GM23248 (cell line): Measurements from ENCODE around the gene TXNRD2. TPM values are rescaled to one million over a fixed set of nuclear protein-coding genes. Genes with fewer than 3 reads are reported as not detected.

Source experiments
- DNase-seq: peaks from one replicate; pipeline ENCODE4 v3.0.0-alpha.2; 2015
- H2AFZ ChIP-seq: fragments of 200-600 bp; sonication (generic); 2 replicates; pipeline ENCODE4 v1.6.1; 2016; ENCODE audit warnings: antibody characterized with exemption
- H3F3A ChIP-seq: fragments of 200-600 bp; sonication (generic); 2 replicates; pipeline ENCODE4 v1.6.1; 2016; ENCODE audit warnings: mild to moderate bottlenecking, antibody characterized with exemption, mixed run types; ENCODE audit not compliant: insufficient read depth
- H3K27ac ChIP-seq: fragments of 200-600 bp; sonication (generic); 2 replicates; pipeline ENCODE4 v1.5.1; 2016; ENCODE audit warnings: mild to moderate bottlenecking
- H3K27me3 ChIP-seq: fragments of 200-600 bp; sonication (generic); replicated peaks from 2 replicates; pipeline ENCODE4 v1.6.1; 2016; ENCODE audit warnings: mild to moderate bottlenecking; ENCODE audit not compliant: insufficient read depth
- H3K36me3 ChIP-seq: fragments of 200-600 bp; sonication (generic); 2 replicates; pipeline ENCODE4 v1.6.1; 2016; ENCODE audit warnings: low read depth, mild to moderate bottlenecking
- H3K4me1 ChIP-seq: fragments of 200-600 bp; sonication (generic); 2 replicates; pipeline ENCODE4 v1.6.1; 2016; ENCODE audit warnings: mild to moderate bottlenecking; ENCODE audit not compliant: insufficient read depth
- H3K4me2 ChIP-seq: fragments of 200-600 bp; sonication (generic); one replicate; pipeline ENCODE4 v1.6.1; 2016; ENCODE audit warnings: mild to moderate bottlenecking; ENCODE audit not compliant: unreplicated experiment
- H3K4me3 ChIP-seq: fragments of 200-600 bp; sonication (generic); 2 replicates; pipeline ENCODE4 v1.5.1; 2016; ENCODE audit warnings: mild to moderate bottlenecking
- H3K79me2 ChIP-seq: fragments of 200-600 bp; sonication (generic); 2 replicates; pipeline ENCODE4 v1.6.1; 2016; ENCODE audit warnings: mild to moderate bottlenecking; ENCODE audit not compliant: insufficient read depth
- H3K9ac ChIP-seq: fragments of 200-600 bp; sonication (generic); 2 replicates; pipeline ENCODE4 v1.6.1; 2016; ENCODE audit warnings: mild to moderate bottlenecking
- H3K9me2 ChIP-seq: fragments of 200-600 bp; sonication (generic); 2 replicates; pipeline ENCODE4 v1.6.1; 2016; ENCODE audit warnings: mixed run types, mild to moderate bottlenecking, moderate library complexity; ENCODE audit not compliant: insufficient read depth
- H3K9me3 ChIP-seq: fragments of 200-600 bp; sonication (generic); one replicate; pipeline ENCODE4 v1.6.1; 2017; ENCODE audit warnings: low read depth
- H4K20me1 ChIP-seq: fragments of 200-600 bp; sonication (generic); 2 replicates; pipeline ENCODE4 v1.6.0; 2016; ENCODE audit not compliant: insufficient read depth
- EZH2 ChIP-seq: fragments of 200-600 bp; sonication (generic); IDR thresholded peaks from 2 replicates; pipeline ENCODE4 v1.6.1; 2018; ENCODE audit warnings: antibody characterized with exemption, mild to moderate bottlenecking; ENCODE audit not compliant: insufficient read depth, poor library complexity, severe bottlenecking
- EZH2phosphoT487 ChIP-seq: fragments of 200-600 bp; sonication (generic); IDR thresholded peaks from 2 replicates; pipeline ENCODE4 v1.6.1; 2018; ENCODE audit warnings: antibody characterized with exemption, moderate library complexity, mild to moderate bottlenecking, low read depth; ENCODE audit not compliant: insufficient read depth
- WGBS, 2 experiments: methylation state at CpG; one replicate each; pipeline ENCODE4 v1.1.6; 2015 to 2017; ENCODE audit warnings: low lambda C conversion rate in 2 of 2, low coverage in 1 of 2; ENCODE audit errors: missing lambda C conversion rate in 2 of 2; 5-methylcytosine and 5-hydroxymethylcytosine counted together
- in situ Hi-C: fragments of 300-500 bp; cut with MboI; formaldehyde crosslinking; loops from 2 replicates; pipeline ENCODE4 v1.15.0; 2020
- polyA plus RNA-seq: library from polyadenylated mRNA; unstranded; fragments of >200 nt; fragmentation: Nextera tagmentation; extraction: Ambion mirVana; gene quantifications from 2 replicates; pipeline ENCODE4 v1.2.1, GENCODE V29; 2016
- total RNA-seq: library from RNA; depleted of rRNA; stranded (reverse); fragments of >200 nt; shearing (Covaris generic); gene quantifications from 2 replicates; pipeline ENCODE4 v1.2.3, GENCODE V29; 2014

The TXNRD2 gene
- total and polyA plus RNA-seq, 2 experiments from 2014 or later, result 20.1 to 24.8 TPM

DNA sequence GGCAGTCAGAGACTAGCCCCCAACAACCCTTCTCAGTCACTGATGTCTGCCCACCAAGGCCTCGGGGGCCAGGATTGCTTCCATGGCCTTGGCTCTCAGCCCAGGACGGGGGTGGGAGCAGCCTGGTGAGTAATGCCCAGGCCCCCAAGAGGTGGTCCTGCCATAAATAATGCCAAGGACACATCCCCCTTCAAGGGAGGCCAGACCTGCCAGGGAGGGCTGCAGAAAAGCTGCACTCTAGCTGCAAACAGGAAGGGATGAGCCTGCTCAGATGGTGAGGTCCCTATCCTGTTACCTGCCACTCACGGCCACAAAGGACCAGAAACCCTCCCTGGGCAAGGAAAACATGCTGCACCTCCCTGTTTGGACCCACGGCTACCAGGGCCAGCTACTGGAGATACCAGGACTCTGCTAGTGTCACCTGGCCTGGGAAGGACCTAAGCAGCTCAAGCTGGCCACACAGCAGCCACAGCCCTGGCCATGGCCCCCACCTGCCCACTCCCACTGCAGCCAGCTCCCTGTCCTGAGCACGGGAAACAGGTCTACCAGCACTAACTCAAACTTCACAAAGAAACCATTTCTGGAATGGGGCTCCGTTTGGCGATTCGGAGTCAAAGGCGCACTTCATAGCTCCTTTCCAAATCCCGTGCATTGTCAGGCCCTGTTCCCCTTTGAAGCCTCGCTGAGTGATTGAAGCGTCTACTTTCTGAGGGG, 99.1 kb downstream of the TXNRD2 start:
- H3K36me3 ChIP-seq, result no peaks in the 10 kb centered on the region
- TF ChIP-seq EZH2phosphoT487 (no peak), EZH2 (no peak)
- no peaks in the 10 kb centered on the region for H4K20me1 ChIP-seq
- no peaks in the 10 kb centered on the region for H3K9me2 ChIP-seq
- no peak for DNase-seq
- no peak overlapping the region for H3K9ac ChIP-seq
- in situ Hi-C loops, result no loop called here
- no peak overlapping the region for H2AFZ ChIP-seq
- peaks cover 44% of the 10 kb centered on the region for H3K79me2 ChIP-seq
- H3K4me3 ChIP-seq, result no peak overlapping the region
- no peak overlapping the region for H3K4me2 ChIP-seq
- H3K9me3 ChIP-seq, result no peaks in the 10 kb centered on the region
- no peaks in the 10 kb centered on the region for H3K27me3 ChIP-seq
- peaks cover 14% of the 10 kb centered on the region for H3K4me1 ChIP-seq
- WGBS, 2 experiments, result 93 to 95% methylated on average over 11 to 12 of the region's 12 CpGs
- H3F3A ChIP-seq, result peaks cover 17% of the 10 kb centered on the region
- H3K27ac ChIP-seq, result no peak overlapping the region

- H3F3A ChIP-seq, result peaks cover 13% of the 10 kb centered on the region
- H3K27ac ChIP-seq, result no peak overlapping the region
- no peaks in the 10 kb centered on the region for H3K36me3 ChIP-seq
- H4K20me1 ChIP-seq, result no peaks in the 10 kb centered on the region
- H3K9me2 ChIP-seq, result no peaks in the 10 kb centered on the region
- H3K27me3 ChIP-seq, result no peaks in the 10 kb centered on the region
- TF ChIP-seq EZH2phosphoT487, result no peak
- TF ChIP-seq EZH2, result no peak
- in situ Hi-C loops, result no loop called here
- H2AFZ ChIP-seq, result no peak overlapping the region
- no peaks in the 10 kb centered on the region for H3K9me3 ChIP-seq
- H3K79me2 ChIP-seq, result peaks cover 41% of the 10 kb centered on the region
- H3K9ac ChIP-seq, result no peak overlapping the region
- H3K4me2 ChIP-seq, result no peak overlapping the region
- peaks cover 14% of the 10 kb centered on the region for H3K4me1 ChIP-seq
- H3K4me3 ChIP-seq, result no peak overlapping the region
- DNase-seq, result no peak
- WGBS, 2 experiments, result 92 to 96% methylated on average over 8 of the region's 8 CpGs
Measured at GRCh38 chr22:19841641-19842392, 99.8 kb downstream of the TXNRD2 start.

GRCh38 chr22:19840955-19841640, 100.5 kb downstream of the TXNRD2 start:
- H2AFZ ChIP-seq, result no peak overlapping the region
- no peak overlapping the region for H3K9ac ChIP-seq
- no peak overlapping the region for H3K4me3 ChIP-seq
- WGBS, 2 experiments, result 95 to 97% methylated on average over 6 of the region's 6 CpGs
- H3K4me2 ChIP-seq, result no peak overlapping the region
- no peaks in the 10 kb centered on the region for H3K9me3 ChIP-seq
- DNase-seq, result no peak
- H3K27ac ChIP-seq, result no peak overlapping the region
- H3K36me3 ChIP-seq, result no peaks in the 10 kb centered on the region
- H3K27me3 ChIP-seq, result no peaks in the 10 kb centered on the region
- peaks cover 38% of the 10 kb centered on the region for H3K79me2 ChIP-seq
- H3K9me2 ChIP-seq, result no peaks in the 10 kb centered on the region
- H3K4me1 ChIP-seq, result peaks cover 20% of the 10 kb centered on the region
- no peaks in the 10 kb centered on the region for H4K20me1 ChIP-seq
- in situ Hi-C loops, result no loop called here
- no peak for TF ChIP-seq EZH2
- no peak for TF ChIP-seq EZH2phosphoT487
- H3F3A ChIP-seq, result peaks cover 15% of the 10 kb centered on the region

DNA sequence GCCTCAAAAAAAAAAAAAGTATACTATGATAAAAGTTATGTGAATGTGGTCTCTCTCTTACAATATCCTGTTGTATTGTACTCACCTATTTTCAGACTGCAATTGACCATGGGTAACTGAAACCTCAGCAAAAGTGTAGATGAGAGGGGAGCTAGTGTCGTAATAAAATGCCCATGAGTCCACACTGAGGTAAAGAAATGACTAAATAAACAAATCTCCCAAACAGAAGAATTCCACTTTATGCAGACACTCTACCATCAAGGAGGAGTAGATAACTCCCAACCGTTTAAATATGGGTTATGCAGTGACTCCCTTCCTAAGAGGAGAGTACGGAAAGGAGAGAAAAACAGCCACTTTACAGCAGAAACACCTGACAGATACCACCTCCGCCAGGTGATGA, 101.6 kb downstream of the TXNRD2 start:
- no peaks in the 10 kb centered on the region for H4K20me1 ChIP-seq
- WGBS, 2 experiments, result 98 to 99% methylated on average over 4 of the region's 4 CpGs
- H3K27ac ChIP-seq, result no peak overlapping the region
- H3K4me1 ChIP-seq, result peaks cover 21% of the 10 kb centered on the region
- H3K9me3 ChIP-seq, result no peaks in the 10 kb centered on the region
- no peaks in the 10 kb centered on the region for H3K9me2 ChIP-seq
- no peak overlapping the region for H3K4me3 ChIP-seq
- H3K36me3 ChIP-seq, result no peaks in the 10 kb centered on the region
- TF ChIP-seq EZH2, result no peak
- peaks cover 9% of the 10 kb centered on the region for H3F3A ChIP-seq
- in situ Hi-C loops, result no loop called here
- peaks cover 40% of the 10 kb centered on the region for H3K79me2 ChIP-seq
- H3K27me3 ChIP-seq, result no peaks in the 10 kb centered on the region
- DNase-seq, result no peak
- H2AFZ ChIP-seq, result no peak overlapping the region
- no peak overlapping the region for H3K9ac ChIP-seq
- no peak overlapping the region for H3K4me2 ChIP-seq
